ENCODE data around the gene NIP7.
"Not testable (repeated sequence)": the region's sequence is repeated elsewhere in the genome, so short reads cannot be mapped to it uniquely, and the experiment has no call there.

Gene NIP7

GRCh38 chr16:69339289-69340094 is at the start of gene NIP7, which contains the start of gene COG8:
Gene NIP7, plus strand, starts transcription at chr16:69339772. Its CDS starts 58 bp downstream, at chr16:69339830.
Gene COG8, minus strand, starts transcription at chr16:69339564. Its CDS starts 12 bp downstream, at chr16:69339552.
- in situ Hi-C loops (cut with HindIII; ENCODE audit: low sequenced_read_pairs): no loop called here

- in situ Hi-C loops (cut with HindIII; ENCODE audit: low sequenced_read_pairs): not testable (repeated sequence)
Measured at GRCh38 chr16:69291657-69292056, 47.9 kb upstream of the NIP7 start.

GRCh38 chr16:69293401-69293800 is 46.2 kb upstream of the NIP7 start:
- in situ Hi-C loops (cut with HindIII; ENCODE audit: low sequenced_read_pairs): no loop called here

- in situ Hi-C loops (cut with HindIII; ENCODE audit: low sequenced_read_pairs): no loop called here
Measured at GRCh38 chr16:69294051-69294450, 45.5 kb upstream of the NIP7 start.

GRCh38 chr16:69296771-69297170 is 42.8 kb upstream of the NIP7 start:
- in situ Hi-C loops (cut with HindIII; ENCODE audit: low sequenced_read_pairs): not testable (repeated sequence)

GRCh38 chr16:69298261-69298660 is 41.3 kb upstream of the NIP7 start:
- in situ Hi-C loops (cut with HindIII; ENCODE audit: low sequenced_read_pairs): no loop called here

DNA sequence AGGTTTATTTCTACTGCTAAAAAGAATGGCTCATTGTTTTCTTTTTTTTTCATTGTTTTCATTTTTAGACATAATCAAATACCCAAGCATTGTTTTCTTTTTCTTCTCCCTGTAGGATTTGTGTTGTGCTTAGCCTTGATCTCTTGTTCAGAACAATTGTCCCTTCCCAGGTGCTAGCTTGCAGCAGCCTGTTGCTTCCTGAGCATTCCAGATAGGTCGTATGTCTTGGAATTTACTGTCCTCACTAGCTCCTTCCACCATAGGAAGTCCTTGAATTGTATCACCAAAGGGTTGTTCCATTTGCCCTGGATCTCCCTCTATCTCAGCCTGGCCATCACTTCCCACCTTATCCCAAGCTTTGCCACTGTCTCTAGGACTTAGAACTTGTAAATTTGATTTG is 38.4 kb upstream of the NIP7 start:
- in situ Hi-C loops (cut with HindIII; ENCODE audit: low sequenced_read_pairs): loop anchor here (10.0 kb wide), 1 partner anchor 136 kb away; no protein-coding TSS in a partner anchor

DNA sequence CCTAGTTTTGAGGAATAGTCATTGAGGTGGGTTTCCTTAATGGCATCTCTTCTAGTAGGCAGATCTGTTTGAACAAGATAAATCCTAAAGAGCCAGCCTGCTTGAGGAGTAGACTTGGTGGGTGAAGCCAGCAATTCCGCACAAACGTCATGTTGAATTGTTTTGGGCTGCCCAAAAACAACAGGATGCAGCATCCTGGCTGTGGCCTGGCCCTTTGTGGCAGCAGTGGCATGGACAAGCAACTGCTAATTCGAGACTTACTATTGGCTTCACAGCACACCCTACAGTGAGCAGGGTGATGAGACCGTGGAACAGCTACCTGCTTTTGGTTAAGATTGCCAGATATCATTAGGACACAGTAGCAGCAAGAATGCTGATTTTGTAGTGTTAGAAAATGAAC is 37.7 kb upstream of the NIP7 start:
- in situ Hi-C loops (cut with HindIII; ENCODE audit: low sequenced_read_pairs): loop anchor here (10.0 kb wide), 1 partner anchor 137 kb away; no protein-coding TSS in a partner anchor

DNA sequence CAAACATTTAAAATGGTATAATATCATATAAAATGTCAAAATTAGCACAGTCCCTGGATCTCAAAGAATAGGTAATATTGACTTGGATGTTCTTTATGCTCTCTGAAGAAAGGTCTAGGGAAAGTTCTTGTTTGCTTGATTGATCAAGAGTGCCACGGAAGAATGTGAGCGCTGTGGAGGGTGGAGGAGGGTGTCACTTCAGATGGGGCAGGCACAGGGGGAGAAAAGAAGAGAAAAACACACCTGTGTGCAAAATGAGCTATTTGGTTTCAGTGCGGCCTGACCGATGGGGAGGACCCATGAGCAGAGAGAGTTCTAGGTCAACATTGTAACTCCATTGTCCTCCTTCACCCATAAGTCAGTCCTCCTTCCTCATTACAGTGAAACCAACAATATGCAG is 37.3 kb upstream of the NIP7 start:
- in situ Hi-C loops (cut with HindIII; ENCODE audit: low sequenced_read_pairs): loop anchor here (10.0 kb wide), 1 partner anchor 138 kb away; no protein-coding TSS in a partner anchor

- in situ Hi-C loops (cut with HindIII; ENCODE audit: low sequenced_read_pairs): loop anchor here (10.0 kb wide), 1 partner anchor 141 kb away; no protein-coding TSS in a partner anchor
Measured at GRCh38 chr16:69306031-69306430, 33.5 kb upstream of the NIP7 start.

- in situ Hi-C loops (cut with HindIII; ENCODE audit: low sequenced_read_pairs): loop anchor here (10.0 kb wide), 1 partner anchor 142 kb away; no protein-coding TSS in a partner anchor
Measured at GRCh38 chr16:69307091-69307490, 32.5 kb upstream of the NIP7 start.

DNA sequence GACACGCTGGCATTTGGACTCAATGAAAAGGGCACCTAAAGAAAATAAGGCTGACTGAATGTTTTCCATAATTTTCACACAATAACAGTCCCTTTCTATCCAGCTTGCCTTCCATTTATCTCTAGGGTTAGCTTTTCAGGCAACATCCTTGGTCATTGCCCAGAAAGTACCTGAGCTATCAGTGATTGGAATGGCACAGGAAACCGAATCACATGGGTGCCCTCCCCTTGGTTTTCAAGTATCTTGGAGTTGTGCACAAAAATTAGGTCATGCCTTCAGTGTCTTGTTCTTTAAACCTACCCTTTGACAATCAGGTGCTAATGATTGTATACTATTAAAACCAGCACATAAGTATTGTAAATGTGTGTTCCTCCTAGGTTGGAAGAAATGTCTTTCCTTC is 31.7 kb upstream of the NIP7 start:
- in situ Hi-C loops (cut with HindIII; ENCODE audit: low sequenced_read_pairs): loop anchor here (10.0 kb wide), 1 partner anchor 143 kb away; no protein-coding TSS in a partner anchor

- in situ Hi-C loops (cut with HindIII; ENCODE audit: low sequenced_read_pairs): loop anchor here (10.0 kb wide), 1 partner anchor 145 kb away; no protein-coding TSS in a partner anchor
Measured at GRCh38 chr16:69309316-69309715, 30.3 kb upstream of the NIP7 start.

- in situ Hi-C loops (cut with HindIII; ENCODE audit: low sequenced_read_pairs): no loop called here
Measured at GRCh38 chr16:69310653-69311532, 28.7 kb upstream of the NIP7 start, which contains the start of gene VPS4A. Gene VPS4A, plus strand, starts transcription at chr16:69311350. Its CDS starts 162 bp downstream, at chr16:69311512.

- in situ Hi-C loops (cut with HindIII; ENCODE audit: low sequenced_read_pairs): no loop called here
Measured at GRCh38 chr16:69311533-69312387, 27.8 kb upstream of the NIP7 start.

GRCh38 chr16:69313469-69313868 is 26.1 kb upstream of the NIP7 start:
- in situ Hi-C loops (cut with HindIII; ENCODE audit: low sequenced_read_pairs): no loop called here

GRCh38 chr16:69314534-69314933 is 25.0 kb upstream of the NIP7 start:
- in situ Hi-C loops (cut with HindIII; ENCODE audit: low sequenced_read_pairs): no loop called here

GRCh38 chr16:69315486-69316311 is 23.9 kb upstream of the NIP7 start:
- in situ Hi-C loops (cut with HindIII; ENCODE audit: low sequenced_read_pairs): no loop called here

DNA sequence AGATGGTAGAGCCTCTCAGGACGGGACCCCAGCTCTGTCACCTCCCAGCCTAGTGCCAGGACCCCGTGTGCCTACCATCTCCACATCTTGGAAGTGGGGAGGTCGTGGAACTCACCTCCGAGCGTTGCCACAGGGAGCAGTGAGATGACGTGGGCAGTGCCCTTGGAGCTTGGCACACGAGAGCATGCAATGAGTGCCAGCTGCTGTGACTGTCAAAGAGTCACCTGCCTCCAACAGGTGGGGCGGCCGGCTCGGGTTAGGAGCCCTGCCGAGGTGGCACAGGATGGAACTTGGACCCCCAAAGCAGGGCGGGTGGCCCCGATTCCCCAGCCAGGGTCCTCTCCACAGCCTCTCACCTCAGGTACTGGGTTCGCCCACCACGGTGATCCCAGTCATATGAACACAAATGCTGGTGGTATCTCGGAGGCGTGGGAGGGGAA is 23.0 kb upstream of the NIP7 start:
- in situ Hi-C loops (cut with HindIII; ENCODE audit: low sequenced_read_pairs): no loop called here

Data from DLD1 (cell line).